ENCODE measurements around the gene DRC3.

The DRC3 gene

GRCh38 chr17:17965152-17965721 lies 7.4 kb upstream of the DRC3 start:
- no peak for DNase-seq (ENCODE audit: low read depth, low spot score)

DNA sequence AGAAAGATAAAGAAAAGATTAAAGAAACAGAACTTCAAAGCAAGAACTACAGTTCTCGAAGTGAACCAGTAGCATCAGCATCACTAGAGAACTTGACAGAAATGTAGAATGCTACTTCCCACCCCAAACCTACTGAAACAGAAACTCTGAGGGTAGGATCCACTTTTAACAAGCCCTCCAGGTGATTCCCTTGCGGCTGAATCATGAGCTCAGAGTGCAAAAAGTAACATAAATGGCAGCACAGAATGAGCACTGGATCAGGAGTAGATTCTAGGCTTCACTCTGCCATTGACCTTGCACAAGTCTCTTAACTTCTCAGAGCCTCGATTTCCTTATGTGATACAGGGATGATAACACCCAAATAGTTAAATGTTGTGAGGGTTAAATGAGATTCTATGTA lies 6.3 kb upstream of the DRC3 start:
- no peak for DNase-seq (ENCODE audit: low read depth, low spot score)

DNA sequence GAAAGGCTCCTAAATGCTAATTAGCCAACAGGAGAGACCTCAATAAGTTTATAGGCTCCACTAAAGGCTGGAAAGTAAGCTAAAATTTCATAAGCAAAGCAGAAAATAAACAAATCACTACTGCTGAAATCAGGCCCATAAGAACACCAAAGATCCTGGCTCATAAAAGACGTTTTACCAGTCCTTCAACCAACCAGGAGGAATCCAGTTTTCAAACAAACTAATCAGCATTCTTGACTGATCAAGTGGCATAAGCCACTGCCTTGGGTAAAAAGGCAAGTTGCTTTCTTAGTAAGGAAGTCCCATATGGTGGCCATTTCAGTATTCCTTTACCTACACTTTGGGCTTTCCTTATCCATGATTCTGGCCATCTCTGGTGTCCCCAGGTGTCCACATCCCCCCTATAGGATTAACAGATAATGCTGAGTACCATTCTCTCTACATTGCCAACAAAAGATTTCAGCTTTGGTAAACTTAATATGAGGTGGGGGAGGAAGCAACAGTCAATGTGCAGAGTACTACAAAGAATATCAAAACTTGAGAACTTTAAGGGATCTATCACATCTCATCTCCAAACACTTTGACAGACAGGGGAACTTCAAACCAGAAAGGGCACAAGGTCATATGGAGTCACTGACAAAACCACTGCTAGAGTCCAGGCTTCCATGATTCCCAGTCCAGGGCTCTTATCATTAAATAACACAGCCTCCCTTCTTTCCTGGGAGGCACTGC lies 1.8 kb upstream of the DRC3 start:
- DNase-seq (ENCODE audit: low read depth, low spot score), result no peak

DNA sequence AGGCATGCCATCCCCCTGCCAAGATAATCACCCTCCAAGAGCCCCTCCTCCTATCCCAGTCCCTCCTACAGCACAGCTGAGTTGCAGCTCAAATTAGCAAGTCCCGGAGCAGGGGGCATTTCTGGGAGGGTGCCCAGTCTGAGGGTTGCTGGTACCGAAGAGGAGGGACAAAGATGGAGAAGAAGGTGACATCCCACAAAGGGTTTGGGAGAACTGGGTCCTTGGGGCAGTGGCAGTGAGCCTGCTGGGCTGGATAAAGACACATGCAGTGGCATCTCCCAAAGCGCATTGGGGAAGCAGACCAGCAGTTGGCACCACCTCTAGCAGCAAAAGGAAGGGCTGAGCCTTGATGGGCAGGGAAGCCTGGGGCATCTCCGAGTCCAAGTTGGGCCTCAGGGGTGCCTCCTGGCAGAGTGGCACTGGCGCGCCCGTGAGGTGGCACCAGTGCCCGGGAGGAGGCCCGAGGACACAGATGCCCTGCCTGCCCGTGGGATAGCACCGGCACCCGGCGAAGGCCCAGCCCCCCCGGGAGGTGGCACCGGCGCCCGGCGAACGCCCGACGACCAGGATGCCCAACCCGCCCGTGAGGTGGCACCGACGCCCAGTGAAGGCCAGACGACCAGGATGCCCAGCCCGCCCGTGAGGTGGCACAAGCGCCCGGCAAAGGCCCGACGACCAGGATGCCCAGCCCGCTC lies 1.1 kb upstream of the DRC3 start:
- DNase-seq (ENCODE audit: low read depth, low spot score), result no peak

GRCh38 chr17:17972952-17973254 lies 241 bp downstream of the DRC3 start:
- no peak for DNase-seq (ENCODE audit: low read depth, low spot score)

GRCh38 chr17:17975436-17975835 lies 2.8 kb downstream of the DRC3 start:
- no peak for DNase-seq (ENCODE audit: low read depth, low spot score)

GRCh38 chr17:17976931-17977570 lies 4.4 kb downstream of the DRC3 start:
- DNase-seq (ENCODE audit: low read depth, low spot score), result no peak

DNA sequence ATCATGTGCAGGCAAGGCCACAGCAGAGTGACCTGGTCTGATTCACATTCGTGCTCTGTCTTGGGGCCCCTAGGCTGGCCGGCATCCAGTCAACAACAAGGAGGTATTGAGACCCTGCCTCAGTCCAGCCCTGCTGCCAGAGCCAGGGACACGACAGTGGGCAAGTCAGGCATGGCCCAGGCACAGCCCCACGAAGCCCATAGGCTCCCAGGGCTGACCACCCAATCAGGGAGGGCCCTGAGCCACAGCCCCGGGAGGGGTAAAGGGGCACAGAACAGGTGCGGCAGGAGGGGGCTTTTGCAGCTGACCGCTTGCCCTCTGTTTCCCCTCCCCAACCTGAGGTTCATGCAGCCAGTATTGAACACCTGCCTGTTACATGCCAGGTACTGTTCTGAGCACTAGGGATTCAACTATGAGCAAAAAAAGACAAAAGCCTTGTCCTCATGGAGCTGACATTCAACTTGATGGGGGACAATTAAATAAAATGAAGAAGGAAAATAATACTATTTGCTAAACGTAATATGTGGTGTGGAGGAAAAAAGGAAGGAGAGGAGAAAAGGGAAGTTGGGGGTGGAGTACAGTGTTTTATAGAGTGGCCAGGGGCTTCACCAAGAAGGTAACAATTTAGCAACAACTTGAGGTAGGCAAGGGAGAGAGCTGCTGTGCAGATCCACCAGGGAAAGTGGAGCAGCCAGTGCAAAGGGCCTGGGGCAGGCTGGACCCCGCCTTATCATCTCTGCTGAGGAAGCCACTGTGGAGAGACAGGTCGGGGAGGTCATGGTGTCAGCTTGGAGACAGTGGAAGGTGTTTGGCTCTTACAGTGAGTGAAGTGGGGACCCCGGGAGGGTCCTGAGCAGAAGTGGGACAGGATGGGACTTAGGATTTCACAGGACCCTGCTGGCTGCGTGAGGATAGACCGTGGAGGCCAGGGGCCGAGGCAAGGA lies 6.1 kb downstream of the DRC3 start:
- DNase-seq (ENCODE audit: low read depth, low spot score), result no peak

DNA sequence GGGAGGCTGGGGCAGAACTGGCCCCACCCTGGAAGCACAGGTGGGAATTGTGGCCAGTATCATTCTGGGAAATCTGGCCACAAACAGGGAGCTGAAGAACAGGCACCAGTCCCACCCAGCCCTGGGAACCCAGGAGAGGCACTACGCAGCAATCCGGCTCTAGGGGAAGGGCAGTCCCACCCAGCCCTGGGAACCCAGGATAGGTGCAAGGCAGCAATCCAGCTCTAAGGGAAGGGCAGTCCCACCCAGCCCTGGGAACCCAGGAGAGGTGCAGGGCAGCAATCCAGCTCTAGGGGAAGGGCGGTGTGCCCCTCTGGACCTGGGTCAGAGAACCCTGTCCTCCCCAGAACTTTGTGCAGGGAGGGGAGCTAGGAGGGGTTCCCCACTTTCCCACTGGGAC lies 7.1 kb downstream of the DRC3 start:
- no peak for DNase-seq (ENCODE audit: low read depth, low spot score)

- no peak for DNase-seq (ENCODE audit: low read depth, low spot score)
Measured at GRCh38 chr17:17981330-17981729, 8.7 kb downstream of the DRC3 start.

- no peak for DNase-seq (ENCODE audit: low read depth, low spot score)
Measured at GRCh38 chr17:17982801-17983200, 10.1 kb downstream of the DRC3 start.

- no peak for DNase-seq (ENCODE audit: low read depth, low spot score)
Measured at GRCh38 chr17:17983376-17983775, 10.7 kb downstream of the DRC3 start.

- no peak for DNase-seq (ENCODE audit: low read depth, low spot score)
Measured at GRCh38 chr17:17983776-17984175, 11.1 kb downstream of the DRC3 start.

GRCh38 chr17:17985153-17985552 lies 12.5 kb downstream of the DRC3 start:
- no peak for DNase-seq (ENCODE audit: low read depth, low spot score)

- DNase-seq (ENCODE audit: low read depth, low spot score), result no peak
Measured at GRCh38 chr17:17985555-17985954, 12.9 kb downstream of the DRC3 start.

GRCh38 chr17:17987187-17987896 lies 14.7 kb downstream of the DRC3 start:
- no peak for DNase-seq (ENCODE audit: low read depth, low spot score)

DNA sequence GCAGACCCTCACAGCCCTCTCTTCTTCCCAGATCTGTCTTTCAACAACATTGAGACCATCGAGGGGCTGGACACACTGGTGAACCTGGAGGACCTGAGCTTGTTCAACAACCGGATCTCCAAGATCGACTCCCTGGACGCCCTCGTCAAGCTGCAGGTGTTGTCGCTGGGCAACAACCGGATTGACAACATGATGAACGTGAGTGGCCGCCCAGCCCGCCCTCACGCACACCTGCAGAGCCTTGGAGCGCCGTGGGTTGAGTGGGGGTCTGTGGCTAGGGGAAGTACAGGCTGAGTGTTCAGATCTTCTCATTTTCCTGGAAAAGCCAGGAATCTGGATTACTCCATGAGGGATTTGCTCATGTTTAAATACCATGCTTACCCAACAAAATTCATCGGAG lies 15.2 kb downstream of the DRC3 start:
- DNase-seq (ENCODE audit: low read depth, low spot score), result no peak

- DNase-seq (ENCODE audit: low read depth, low spot score), result no peak
Measured at GRCh38 chr17:17988427-17988945, 15.8 kb downstream of the DRC3 start.

GRCh38 chr17:17989081-17989480 lies 16.4 kb downstream of the DRC3 start:
- no peak for DNase-seq (ENCODE audit: low read depth, low spot score)

DNA sequence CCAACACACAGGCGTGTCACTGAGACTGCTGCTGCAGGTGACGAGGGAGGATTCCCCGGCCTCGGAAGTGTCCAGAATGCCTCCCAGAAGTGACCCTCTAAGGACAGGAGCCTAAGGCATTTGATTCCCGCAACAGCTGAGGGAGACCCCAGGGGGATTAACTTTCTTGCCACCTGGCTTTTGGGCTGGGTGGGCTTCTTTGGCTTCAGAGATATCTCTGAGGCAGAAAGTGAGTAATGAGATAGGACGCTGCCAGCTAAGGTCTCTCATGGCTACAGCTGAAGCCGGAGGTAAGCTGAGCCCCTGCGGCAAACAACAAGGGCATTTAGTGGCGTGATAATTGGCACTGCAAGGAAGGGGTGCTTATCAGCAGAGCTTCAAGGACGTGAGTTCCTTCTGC lies 17.0 kb downstream of the DRC3 start:
- DNase-seq (ENCODE audit: low read depth, low spot score), result no peak

DNA sequence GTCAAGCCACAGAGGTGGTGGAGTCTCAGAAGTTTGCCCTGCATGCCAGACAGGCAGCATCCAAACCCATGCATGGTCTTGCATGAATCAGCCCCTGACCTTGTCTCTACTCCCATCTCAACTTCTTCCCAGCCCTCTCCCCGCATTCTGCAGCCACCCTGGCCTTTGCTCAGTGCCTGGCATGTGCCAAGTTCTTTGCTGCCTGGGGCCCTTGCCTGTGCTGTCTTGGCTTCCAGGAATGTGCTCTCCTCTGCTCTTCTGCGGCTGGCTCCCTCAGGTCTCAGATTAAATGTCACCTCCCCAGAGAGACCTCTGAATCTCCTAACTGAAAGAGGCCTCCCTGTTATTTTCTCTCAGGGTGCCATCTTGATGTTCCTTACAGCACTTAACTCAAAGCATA lies 17.6 kb downstream of the DRC3 start:
- DNase-seq (ENCODE audit: low read depth, low spot score), result no peak
